GM20431 (cell line): ENCODE measurements around the gene PHYHIPL.

ENCODE experiments used
- in situ Hi-C: fragments of 300-500 bp; cut with MseI, MboI; formaldehyde crosslinking; loops from one replicate; pipeline ENCODE4 v1.15.0; 2020; ENCODE audit warnings: low sequenced_read_pairs; ENCODE audit not compliant: unreplicated experiment

Gene PHYHIPL

DNA sequence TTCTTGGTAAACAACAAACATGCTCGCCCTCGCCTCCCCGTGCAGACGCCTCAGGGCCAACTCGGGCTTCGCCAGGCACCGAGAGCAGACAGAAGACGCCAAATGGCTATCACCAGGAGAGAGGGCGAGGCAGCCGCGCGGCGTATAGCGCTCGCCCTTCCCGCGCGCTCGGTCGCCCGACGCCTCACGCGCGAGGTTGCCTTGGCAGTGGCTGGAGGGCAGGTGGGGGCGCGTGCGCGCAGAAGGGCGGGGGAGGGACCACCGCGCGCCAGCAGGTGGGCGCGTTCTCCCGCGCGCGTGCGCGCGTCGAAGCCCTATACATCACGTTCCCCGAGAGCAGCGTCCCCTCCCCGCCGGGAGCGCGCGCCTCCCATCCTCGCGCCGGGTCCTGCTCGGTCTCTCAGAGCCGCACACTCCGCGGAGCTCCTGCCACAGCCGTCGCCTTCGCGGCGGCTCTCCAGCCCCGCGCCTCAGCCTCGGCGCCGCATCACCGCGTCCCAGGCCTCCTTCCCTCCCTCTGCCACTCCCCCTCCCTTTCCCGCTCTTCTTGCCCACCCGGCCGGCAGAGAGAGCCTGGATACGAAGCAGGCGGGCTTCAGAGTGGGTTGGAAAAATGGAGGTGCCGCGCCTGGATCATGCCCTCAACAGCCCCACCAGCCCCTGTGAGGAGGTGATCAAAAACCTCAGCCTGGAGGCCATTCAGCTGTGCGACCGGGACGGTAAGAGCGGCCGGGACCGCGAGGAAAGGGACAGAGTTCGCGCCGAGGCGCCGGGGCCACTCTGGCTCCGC lies at the start of gene PHYHIPL:
TSS of gene PHYHIPL (plus strand) at position 403 of the 790 bp plus-strand sequence. CDS start at position 614, 211 bp downstream.
- in situ Hi-C loops, result no loop called here

GRCh38 chr10:59126991-59127390 lies 49.5 kb upstream of the PHYHIPL start:
- in situ Hi-C loops, result no loop called here

DNA sequence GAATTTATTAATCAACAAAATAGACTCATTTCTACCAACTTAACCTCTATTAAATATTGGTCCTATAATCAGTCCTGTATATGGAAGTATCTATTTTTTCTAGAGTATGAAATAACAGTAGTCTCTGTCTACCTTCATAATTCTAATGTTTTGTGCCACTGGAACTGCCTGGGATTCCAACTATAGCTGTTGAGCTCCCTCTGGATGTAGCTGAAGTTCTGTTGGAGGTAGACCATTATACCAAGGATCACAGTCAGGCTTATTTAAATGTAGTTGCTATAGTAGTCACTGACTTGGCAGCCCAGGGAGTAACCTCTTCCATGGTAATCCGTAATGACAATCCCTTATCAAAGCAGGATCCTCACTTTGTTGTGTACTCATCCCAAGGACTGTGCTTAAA lies 48.5 kb upstream of the PHYHIPL start:
- in situ Hi-C loops, result no loop called here

GRCh38 chr10:59129867-59130266 lies 46.6 kb upstream of the PHYHIPL start:
- in situ Hi-C loops, result no loop called here

DNA sequence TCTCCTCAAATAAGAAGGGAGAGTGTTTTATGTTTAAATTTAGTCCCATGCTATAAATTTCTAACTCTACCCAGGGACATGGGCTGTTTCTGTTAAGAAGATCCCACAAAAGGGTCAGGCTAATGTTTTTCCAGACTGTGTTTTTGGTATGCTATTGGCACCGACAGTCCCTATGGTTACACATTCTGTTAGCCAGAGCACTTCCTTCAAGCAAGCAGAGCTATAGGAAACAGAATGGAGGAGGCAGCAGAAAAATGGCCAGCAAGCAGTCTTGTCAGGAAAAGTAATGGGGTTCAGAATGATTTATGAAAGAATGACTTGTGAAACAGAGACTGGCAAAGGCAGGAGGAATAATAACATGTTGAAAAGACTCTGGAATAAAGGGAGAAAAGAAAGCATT lies 44.8 kb upstream of the PHYHIPL start:
- in situ Hi-C loops, result no loop called here

- in situ Hi-C loops, result no loop called here
Observed at GRCh38 chr10:59133841-59134593, 42.4 kb upstream of the PHYHIPL start.

DNA sequence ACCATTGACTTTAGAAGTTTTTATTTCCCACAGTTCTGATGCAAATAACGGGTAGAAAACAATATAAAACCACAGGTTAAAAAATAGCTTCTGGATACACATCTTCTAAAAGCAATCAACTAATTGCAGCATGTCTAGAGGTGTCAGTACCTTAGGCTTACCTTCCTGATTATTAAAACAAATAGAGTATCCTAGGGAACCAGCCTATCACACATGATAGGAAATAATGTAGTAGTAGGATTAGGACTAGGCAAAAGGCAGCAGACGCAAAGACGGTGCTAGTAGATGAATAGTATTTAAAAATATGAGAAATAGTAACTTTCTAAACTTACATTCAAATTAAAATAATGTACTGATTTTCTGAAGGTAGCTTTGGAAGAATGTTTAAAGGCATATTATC lies 41.7 kb upstream of the PHYHIPL start:
- in situ Hi-C loops, result no loop called here

DNA sequence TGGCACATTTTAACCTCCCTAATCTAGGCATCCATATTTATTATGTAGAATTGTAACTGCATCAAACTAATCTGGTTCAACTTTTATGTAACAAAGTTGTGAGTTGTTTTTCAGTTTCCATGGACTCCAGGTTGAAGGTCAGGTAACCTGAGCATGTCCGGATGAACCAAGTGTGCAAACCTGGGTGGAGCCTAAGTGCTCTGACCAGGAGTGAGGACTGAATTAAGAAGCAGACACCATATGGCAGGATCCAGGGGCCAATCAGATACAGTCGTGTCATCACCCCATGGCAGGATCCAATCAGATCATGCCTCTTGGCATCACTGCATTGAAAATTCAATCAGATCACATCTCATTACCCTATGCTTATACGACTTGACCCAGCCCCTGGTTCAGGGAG lies 41.2 kb upstream of the PHYHIPL start:
- in situ Hi-C loops, result no loop called here

GRCh38 chr10:59138052-59138451 lies 38.4 kb upstream of the PHYHIPL start:
- in situ Hi-C loops, result no loop called here

DNA sequence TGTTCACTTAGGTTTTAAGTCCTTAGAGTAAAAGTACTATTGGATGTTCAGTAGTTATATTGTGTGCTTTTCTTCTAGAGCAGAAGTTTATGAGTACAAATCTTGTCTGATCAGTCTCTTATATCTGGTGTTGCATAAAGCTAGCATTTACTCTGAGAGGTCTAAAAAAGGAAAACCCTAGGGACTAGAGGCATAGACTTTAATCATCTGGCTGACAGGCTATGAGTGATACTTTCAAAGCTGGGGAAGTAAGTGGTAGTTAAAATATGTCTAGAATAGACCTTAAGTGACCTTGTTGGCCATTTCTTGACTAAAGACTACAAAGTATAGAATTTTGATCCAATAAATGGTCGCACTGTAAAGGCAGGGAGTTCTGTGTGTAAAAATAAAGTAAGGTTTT lies 32.9 kb upstream of the PHYHIPL start:
- in situ Hi-C loops, result no loop called here

DNA sequence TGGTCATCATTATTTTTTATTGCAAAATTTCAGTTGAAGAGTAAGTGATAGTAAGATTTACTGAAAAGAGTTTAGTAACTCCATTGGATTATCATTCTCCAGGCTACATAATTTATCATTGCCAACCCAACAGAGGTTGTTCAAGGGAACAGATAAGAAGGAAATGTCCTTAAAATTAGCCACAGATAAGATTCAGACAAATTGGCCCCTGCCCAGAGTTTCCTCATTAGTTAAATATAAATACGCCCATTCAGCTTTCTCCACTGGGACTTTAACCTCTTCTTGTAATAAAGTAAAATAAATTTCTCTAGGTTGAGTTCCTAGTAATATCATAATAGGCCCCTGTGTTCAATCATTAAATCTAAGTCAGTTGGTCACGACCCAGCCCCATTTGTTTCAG lies 27.7 kb upstream of the PHYHIPL start:
- in situ Hi-C loops, result no loop called here

DNA sequence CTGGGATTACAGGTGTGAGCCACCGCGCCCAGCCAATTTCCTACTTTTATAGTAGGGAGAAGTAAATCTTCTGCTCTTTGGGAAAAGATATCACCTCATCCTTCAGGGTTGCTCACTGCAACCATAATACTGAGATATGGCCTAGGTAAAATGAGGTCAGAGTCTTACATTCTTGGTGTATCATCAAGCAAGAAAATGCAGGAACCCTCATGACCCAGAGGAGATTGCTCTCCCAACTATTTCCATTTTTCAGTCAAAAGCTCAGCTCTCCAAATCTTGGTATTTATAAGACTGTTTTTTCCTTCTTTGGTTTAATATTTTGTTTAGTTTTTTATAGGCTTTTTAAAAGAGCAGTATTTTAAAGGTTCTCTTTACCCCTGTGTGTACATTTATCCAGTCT lies 20.9 kb upstream of the PHYHIPL start:
- in situ Hi-C loops, result no loop called here

DNA sequence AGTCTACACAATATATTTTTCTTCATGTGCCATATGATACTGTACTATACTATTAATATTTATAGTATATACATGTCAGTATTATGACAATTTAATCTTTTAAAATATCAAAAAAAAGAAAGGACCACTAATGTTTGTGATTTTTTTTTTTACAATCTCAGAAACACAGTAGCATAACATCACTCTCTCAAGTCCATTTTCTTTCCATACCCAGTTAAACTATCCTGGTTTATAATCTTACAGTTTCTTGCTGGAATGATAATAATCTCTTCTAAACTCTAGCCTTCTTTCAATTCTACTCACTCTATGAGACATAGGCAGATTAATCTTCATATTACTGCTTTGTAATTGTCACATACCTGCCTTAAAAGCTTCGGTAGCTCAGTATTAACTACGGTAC lies 8.9 kb upstream of the PHYHIPL start:
- in situ Hi-C loops, result no loop called here

- in situ Hi-C loops, result no loop called here
Observed at GRCh38 chr10:59172567-59172966, 3.9 kb upstream of the PHYHIPL start.

DNA sequence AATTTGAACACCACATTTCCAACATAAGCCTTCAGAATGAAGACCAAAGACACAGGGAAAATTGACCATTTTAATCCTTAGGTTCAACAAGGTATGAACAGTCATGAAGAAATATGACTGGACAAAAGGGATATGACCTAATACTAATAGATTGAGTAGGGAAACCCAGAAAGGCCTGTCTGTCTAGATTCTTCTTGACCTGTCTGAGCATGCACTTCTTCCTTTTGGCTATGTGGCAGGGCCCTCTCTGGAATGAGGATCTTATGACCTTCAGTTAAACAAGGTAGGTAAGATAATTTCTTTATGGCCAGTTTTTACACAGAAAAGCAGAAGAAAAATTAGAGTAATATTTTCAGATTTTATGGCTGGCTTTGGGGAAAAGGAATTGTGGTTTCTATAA lies 3.0 kb upstream of the PHYHIPL start:
- in situ Hi-C loops, result no loop called here

- in situ Hi-C loops, result no loop called here
Observed at GRCh38 chr10:59175538-59176240, 754 bp upstream of the PHYHIPL start.

DNA sequence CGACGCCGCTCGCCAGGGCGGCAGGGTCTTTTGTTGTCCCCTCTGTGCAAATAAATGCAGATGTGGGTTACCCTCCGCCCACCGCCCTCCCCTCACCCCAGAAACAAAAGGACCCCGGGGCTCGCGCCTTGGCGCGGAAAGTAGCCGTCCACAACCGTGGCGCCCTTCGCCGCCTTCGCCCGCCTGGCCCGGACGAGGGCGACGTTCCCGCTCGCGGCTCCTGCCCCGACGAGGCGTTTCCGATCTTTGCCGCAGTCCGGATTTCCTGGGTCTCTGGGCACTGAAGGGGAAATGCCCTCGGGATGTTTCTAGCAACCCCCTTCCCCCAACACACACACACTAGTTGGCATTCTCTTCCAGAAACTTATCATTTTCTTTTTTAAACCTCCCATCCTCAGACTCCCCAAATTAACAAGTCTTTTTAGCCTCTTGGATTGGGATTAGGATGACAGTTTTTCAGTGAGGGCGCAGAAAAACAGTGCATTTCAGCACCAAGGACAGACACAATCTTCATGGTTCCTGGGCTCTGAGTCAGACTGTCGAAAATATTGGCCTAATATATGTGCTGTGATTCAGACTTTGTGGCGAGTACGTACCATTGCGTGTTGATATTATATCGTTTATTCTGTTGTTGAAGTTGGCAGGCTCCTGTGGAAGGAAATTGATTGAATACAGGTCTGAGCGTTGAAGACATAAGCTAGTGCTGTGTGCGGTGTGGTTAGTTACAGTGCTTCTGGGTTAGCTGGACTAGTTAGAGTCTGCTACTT lies 771 bp downstream of the PHYHIPL start:
- in situ Hi-C loops, result no loop called here

GRCh38 chr10:59177836-59178235 lies 1.4 kb downstream of the PHYHIPL start:
- in situ Hi-C loops, result no loop called here

DNA sequence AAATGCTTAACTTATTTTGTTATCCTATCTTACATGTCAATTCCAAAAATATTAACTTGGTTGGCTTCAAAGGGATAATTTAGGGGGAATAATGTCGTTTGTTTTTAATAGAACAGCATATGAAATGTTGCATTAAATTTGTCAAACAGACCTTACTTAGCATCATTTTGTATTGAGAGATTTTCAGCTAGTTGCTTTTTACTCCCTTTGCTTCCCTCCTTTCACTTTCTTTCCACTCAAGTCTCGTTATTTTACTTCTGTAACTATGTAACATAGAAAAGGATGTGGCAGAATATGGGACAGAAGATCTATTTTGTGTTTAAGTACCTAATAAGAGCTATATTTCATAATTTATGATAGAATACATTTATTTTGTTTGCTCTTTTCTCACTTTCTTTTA lies 2.6 kb downstream of the PHYHIPL start:
- in situ Hi-C loops, result no loop called here

GRCh38 chr10:59180689-59181270 lies 4.3 kb downstream of the PHYHIPL start:
- in situ Hi-C loops, result no loop called here
